ENCODE results near the gene GSE1. TPM values are rescaled to one million over a fixed set of nuclear protein-coding genes. Genes with fewer than 3 reads are reported as not detected.

The GSE1 gene
- total RNA-seq (100 to 1,000 TPM in 4 of 7 donors, 10 to 100 TPM in 3; 37.4 to 212 (median 130) TPM), polyA plus RNA-seq (10 to 100 TPM; 32.9 to 36.1 TPM)
- long read RNA-seq, donor 1, partial matches to known transcripts = 190 of 370 reads
- long read RNA-seq, donor 1, other reads (novel, unspliced or antisense) = 180 of 370 reads
- long read RNA-seq, donor 2, partial matches to known transcripts = 5 of 6 reads
- long read RNA-seq, donor 2, other reads (novel, unspliced or antisense) = 0 of 6 reads
- long read RNA-seq, donor 3, partial matches to known transcripts = 117 of 199 reads
- long read RNA-seq, donor 3, other reads (novel, unspliced or antisense) = 82 of 199 reads

DNA sequence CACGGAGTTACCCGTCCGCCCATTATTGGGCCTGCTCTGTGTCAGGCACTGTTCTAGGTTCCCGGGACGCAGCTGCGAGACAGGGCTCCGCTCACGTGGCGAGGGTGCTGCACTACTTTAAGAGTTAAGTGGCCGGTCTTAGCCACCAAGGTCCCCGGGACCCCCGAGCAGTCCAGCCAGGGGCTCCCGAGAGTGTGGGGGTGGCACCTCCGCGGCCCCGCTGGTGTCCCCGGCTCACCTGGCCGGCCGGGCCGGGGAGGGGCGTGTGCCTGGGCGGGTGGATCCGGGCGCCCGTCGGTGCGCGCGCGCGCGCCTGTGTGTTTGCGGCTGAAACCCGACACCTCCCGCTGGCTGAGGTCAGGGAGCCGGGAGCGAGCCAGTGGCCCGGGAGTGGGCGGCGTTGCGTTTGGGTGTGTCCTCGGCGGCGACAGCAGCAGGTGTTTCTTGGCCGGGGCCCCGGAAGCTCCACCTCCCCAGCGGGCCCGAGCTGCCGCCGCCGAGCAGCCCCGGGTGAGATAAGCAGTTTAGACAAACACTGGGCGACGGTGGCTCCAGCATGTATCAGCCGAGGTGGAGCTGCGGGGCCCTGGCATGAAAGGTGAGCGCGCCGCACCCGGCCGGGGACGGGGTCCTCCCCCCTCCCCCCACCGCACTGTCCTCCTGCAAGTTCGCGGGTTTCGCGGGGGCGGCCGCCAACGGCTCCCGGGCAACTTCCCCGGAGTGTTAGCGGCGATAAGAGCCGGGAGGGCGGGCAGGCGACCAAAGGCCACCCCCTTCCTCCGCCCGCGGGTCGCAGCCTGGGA, at the start of gene GSE1:
TSS of gene GSE1 (plus strand) at position 522 of the 803 bp plus-strand sequence. CDS start at position 592, 70 bp downstream.
- peak within 1 kb of the TSS; percentile 47 for H3K4me3 ChIP-seq
- no peaks in the 10 kb centered on the region for H3K36me3 ChIP-seq
- intact Hi-C loops (cut with DNase I) = loop anchor here in 2 of 4 donors (2.0 to 10.0 kb wide), 6 partner anchors 56 to 498 kb away; partner anchors contain the start of gene CIBAR2 (in 1 of the 2)
- WGBS, 3 donors = 1% methylated on average over 64 to 81 of the region's 81 CpGs
- no peaks in the 10 kb centered on the region for H3K9me3 ChIP-seq
- peak within 1 kb of the TSS in 1 of 2 donors; percentile 14 for H3K27ac ChIP-seq
- peak; percentile 85 to 91 (median 88) for DNase-seq
- H3K27me3 ChIP-seq = no peaks in the 10 kb centered on the region
- peaks cover 24% of the 10 kb centered on the region for H3K4me1 ChIP-seq (ENCODE audit: insufficient read depth)
- no peak for TF ChIP-seq POLR2A (IDR thresholded peaks at IDR 0.05)
- TF ChIP-seq, protein P1, sequence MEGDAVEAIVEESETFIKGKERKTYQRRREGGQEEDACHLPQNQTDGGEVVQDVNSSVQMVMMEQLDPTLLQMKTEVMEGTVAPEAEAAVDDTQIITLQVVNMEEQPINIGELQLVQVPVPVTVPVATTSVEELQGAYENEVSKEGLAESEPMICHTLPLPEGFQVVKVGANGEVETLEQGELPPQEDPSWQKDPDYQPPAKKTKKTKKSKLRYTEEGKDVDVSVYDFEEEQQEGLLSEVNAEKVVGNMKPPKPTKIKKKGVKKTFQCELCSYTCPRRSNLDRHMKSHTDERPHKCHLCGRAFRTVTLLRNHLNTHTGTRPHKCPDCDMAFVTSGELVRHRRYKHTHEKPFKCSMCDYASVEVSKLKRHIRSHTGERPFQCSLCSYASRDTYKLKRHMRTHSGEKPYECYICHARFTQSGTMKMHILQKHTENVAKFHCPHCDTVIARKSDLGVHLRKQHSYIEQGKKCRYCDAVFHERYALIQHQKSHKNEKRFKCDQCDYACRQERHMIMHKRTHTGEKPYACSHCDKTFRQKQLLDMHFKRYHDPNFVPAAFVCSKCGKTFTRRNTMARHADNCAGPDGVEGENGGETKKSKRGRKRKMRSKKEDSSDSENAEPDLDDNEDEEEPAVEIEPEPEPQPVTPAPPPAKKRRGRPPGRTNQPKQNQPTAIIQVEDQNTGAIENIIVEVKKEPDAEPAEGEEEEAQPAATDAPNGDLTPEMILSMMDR (IDR thresholded peaks at IDR 0.05) = peak in 1 of 3 donors; percentile 2
- TF ChIP-seq EP300 (IDR thresholded peaks at IDR 0.05) = no peak

DNA sequence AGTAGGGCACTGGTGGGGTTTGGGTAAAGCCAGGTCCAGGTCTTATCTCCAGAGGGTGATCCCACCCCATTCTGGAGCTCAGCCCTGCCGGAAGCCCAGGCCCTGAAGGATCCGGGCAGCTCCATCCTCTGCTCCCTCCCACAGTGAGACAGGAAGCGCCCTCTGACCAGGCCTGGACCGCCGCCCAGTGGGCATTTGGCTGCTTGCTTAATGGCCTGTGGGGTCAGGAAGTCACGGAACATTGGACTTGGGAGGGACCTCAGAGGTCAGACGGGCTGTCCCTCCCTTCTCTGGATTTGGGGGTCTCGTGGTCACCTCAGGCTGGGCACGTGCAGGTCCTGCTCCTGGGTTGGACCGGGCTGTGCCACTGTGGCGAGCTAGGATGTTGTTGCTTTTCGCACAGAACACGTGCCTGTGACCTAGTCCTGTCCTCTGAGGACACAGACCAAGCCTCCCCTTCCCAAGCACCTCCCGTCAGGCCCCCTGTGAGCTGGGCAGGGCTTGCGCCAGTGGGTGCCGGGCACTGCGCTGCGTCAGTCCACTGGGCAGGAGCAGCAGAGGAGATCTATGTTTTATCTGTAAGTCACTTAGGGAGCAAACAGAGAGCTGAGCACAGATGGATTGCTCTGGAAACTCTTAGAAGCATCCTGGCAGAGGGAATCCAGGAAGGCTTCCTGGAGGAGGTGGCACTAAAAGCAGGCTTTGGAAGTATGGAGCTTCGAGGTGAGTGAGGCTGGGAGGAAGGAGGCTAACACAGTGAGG, 49.4 kb upstream of the GSE1 start:
- Histone ChIP-seq H3K27me3 (no peaks in the 10 kb centered on the region), H3K4me3 (no peak overlapping the region), H3K9me3 (no peaks in the 10 kb centered on the region), H3K4me1 (ENCODE audit: insufficient read depth) (peaks cover 6% of the 10 kb centered on the region), H3K27ac (peak overlapping the region in 1 of 2 donors; percentile 38), H3K36me3 (no peaks in the 10 kb centered on the region)
- intact Hi-C loops (cut with DNase I) = no loop called here
- peak; percentile 67 to 87 (median 76) for DNase-seq
- 50 to 68% (median 52%) methylated on average over 18 to 19 of the region's 19 CpGs for WGBS, 3 donors
- no peak for TF ChIP-seq EP300 (IDR thresholded peaks at IDR 0.05)
- no peak for TF ChIP-seq POLR2A (IDR thresholded peaks at IDR 0.05)
- TF ChIP-seq, protein P1 (IDR thresholded peaks at IDR 0.05) = no peak

DNA sequence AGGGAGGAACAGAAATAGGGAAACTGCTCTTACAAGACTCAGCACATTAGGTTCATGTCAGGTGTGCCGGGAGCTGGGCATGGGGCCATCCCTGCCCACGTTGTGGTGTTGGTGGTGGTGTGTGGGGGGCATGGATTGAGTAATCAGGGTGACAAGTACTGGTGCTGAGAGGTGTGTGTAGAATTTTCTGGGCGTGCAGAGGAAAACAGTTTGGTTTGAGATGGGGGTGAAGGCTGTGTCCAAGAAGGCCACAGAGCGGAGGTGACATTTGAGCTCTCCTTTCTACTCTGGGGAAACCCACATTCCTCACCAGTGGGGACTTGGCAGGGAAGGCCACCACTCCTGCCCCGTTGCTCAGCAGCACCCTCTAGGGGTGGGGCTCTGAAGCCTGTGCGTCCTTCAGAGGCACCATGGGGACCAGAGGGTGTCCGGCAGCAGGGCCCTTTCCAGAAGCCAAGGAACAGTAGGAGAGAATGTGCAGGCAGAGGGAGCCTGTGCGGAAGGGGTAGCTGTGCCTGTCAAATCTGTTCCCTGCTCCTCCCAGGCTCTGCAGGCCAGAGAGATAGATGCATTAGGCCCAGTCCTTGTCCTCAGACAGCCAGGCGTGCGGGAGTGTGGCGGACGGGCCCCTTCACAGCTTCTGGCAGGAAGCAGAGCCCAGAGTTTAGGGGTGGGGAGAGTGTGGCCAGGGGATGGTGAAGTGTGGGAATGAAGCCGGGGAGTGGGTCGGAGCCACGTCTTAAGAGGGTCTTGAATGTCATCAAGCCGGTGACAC, 48.7 kb upstream of the GSE1 start:
- no peak overlapping the region for H3K27ac ChIP-seq
- no peak for DNase-seq
- H3K36me3 ChIP-seq = no peaks in the 10 kb centered on the region
- peaks cover 6% of the 10 kb centered on the region for H3K4me1 ChIP-seq (ENCODE audit: insufficient read depth)
- no peaks in the 10 kb centered on the region for H3K9me3 ChIP-seq
- H3K27me3 ChIP-seq = no peaks in the 10 kb centered on the region
- H3K4me3 ChIP-seq = no peak overlapping the region
- TF ChIP-seq EP300 (IDR thresholded peaks at IDR 0.05) (no peak), POLR2A (IDR thresholded peaks at IDR 0.05) (no peak)
- TF ChIP-seq, protein P1 (IDR thresholded peaks at IDR 0.05) = no peak
- WGBS, 3 donors = 82 to 87% (median 84%) methylated on average over 16 of the region's 16 CpGs
- intact Hi-C loops (cut with DNase I) = loop anchor here in 1 of 4 donors (5.0 kb wide), 1 partner anchor 38 kb away; no protein-coding TSS in a partner anchor
